ENCODE data around the gene NCF2. TPM values are rescaled to one million over a fixed set of nuclear protein-coding genes. Genes with fewer than 3 reads are reported as not detected.

Gene NCF2
- total and polyA plus RNA-seq, 12 donors = 1.8 to 29.7 (median 4.7) TPM

GRCh38 chr1:183582021-183582713 lies 8.1 kb downstream of the NCF2 start:
- H3K9me3 ChIP-seq = no peaks in the 10 kb centered on the region
- 55 to 72% methylated on average over 12 of the region's 12 CpGs for WGBS, 2 donors
- peaks cover 2 to 96% (median 16%) of the 10 kb centered on the region in 9 donors for H3K4me1 ChIP-seq
- H3K27ac ChIP-seq = peak overlapping the region in 6 of 10 donors; percentile 3 to 84 (median 48)
- peaks cover 0 to 57% (median 0%) of the 10 kb centered on the region in 9 donors for H3K36me3 ChIP-seq
- H3K27me3 ChIP-seq = no peaks in the 10 kb centered on the region
- intact Hi-C loops (cut with DNase I) = no loop called here
- ATAC-seq (peak in 7 of 8 donors; percentile 22 to 63 (median 38)), DNase-seq (peak in 1 of 2 donors; percentile 26)
- TF ChIP-seq, protein P1, sequence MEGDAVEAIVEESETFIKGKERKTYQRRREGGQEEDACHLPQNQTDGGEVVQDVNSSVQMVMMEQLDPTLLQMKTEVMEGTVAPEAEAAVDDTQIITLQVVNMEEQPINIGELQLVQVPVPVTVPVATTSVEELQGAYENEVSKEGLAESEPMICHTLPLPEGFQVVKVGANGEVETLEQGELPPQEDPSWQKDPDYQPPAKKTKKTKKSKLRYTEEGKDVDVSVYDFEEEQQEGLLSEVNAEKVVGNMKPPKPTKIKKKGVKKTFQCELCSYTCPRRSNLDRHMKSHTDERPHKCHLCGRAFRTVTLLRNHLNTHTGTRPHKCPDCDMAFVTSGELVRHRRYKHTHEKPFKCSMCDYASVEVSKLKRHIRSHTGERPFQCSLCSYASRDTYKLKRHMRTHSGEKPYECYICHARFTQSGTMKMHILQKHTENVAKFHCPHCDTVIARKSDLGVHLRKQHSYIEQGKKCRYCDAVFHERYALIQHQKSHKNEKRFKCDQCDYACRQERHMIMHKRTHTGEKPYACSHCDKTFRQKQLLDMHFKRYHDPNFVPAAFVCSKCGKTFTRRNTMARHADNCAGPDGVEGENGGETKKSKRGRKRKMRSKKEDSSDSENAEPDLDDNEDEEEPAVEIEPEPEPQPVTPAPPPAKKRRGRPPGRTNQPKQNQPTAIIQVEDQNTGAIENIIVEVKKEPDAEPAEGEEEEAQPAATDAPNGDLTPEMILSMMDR (IDR thresholded peaks at IDR 0.05) = no peak
- no peak overlapping the region for H3K4me3 ChIP-seq

GRCh38 chr1:183580281-183580682 lies 10.0 kb downstream of the NCF2 start:
- Histone ChIP-seq H3K4me1 (peaks cover 2 to 89% (median 16%) of the 10 kb centered on the region in 9 donors), H3K27me3 (no peaks in the 10 kb centered on the region), H3K27ac (peak overlapping the region in 6 of 10 donors; percentile 13 to 84 (median 58)), H3K4me3 (no peak overlapping the region), H3K36me3 (peaks cover 0 to 57% (median 0%) of the 10 kb centered on the region in 9 donors), H3K9me3 (no peaks in the 10 kb centered on the region)
- intact Hi-C loops (cut with DNase I) = no loop called here
- ATAC-seq = peak; percentile 29 to 71 (median 50)
- peak in 1 of 2 donors; percentile 30 for DNase-seq
- WGBS, 2 donors = 38 to 49% methylated on average over 8 of the region's 8 CpGs
- TF ChIP-seq, protein P1 (IDR thresholded peaks at IDR 0.05) = peak in 6 of 9 donors; percentile 8 to 47 (median 22)

- intact Hi-C loops (cut with DNase I) = no loop called here
- TF ChIP-seq, protein P1 (IDR thresholded peaks at IDR 0.05) = no peak
- ATAC-seq (peak in 4 of 8 donors; percentile 10 to 50 (median 32)), DNase-seq (peak in 1 of 2 donors; percentile 13)
- no peak overlapping the region for H3K4me3 ChIP-seq
- H3K36me3 ChIP-seq = peaks cover 0 to 57% (median 0%) of the 10 kb centered on the region in 9 donors
- no peaks in the 10 kb centered on the region for H3K27me3 ChIP-seq
- H3K27ac ChIP-seq = peak overlapping the region in 8 of 10 donors; percentile 12 to 76 (median 49)
- H3K4me1 ChIP-seq = peaks cover 2 to 74% (median 16%) of the 10 kb centered on the region in 9 donors
- 66 to 74% methylated on average over 2 of the region's 2 CpGs for WGBS, 2 donors
- no peaks in the 10 kb centered on the region for H3K9me3 ChIP-seq
Measured at GRCh38 chr1:183578856-183579255, 11.4 kb downstream of the NCF2 start.

DNA sequence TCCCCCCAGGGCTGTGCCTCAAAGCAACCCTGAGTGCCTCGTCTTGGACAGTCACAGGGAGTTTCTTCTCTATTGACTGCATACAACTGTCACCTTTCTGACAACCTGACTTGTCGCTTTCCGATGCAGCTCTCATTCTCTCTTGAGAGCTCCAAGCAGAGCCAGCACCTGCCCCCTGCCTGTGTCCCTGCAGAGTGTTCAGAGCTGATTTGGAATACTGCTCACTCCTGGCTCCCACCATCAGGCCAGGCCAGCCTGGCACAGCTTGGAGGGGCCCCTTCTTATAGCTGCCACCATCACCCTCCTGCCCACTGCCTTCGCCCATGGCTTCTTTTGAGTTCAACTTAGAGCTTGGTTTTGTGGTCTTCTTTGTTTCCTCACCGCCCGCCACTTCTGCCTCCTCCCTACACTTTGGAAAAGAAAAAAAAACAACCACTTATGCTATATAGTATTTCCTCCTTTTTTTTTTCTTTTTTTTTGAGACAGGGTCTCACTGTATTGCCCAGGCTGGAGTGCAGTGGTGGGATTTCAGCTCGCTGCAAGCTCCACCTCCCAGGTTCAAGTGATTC lies 12.3 kb downstream of the NCF2 start:
- WGBS, 2 donors = 82 to 85% methylated on average over 7 of the region's 7 CpGs
- DNase-seq = no peak

More for the DNA sequence above, 12.3 kb downstream of the NCF2 start:
- intact Hi-C loops (cut with DNase I) = no loop called here
- Histone ChIP-seq H3K4me3 (no peak overlapping the region), H3K36me3 (peaks cover 0 to 66% (median 0%) of the 10 kb centered on the region in 9 donors), H3K4me1 (peaks cover 2 to 66% (median 16%) of the 10 kb centered on the region in 9 donors), H3K27me3 (no peaks in the 10 kb centered on the region), H3K27ac (peak overlapping the region in 9 of 10 donors; percentile 33 to 76 (median 62)), H3K9me3 (no peaks in the 10 kb centered on the region)
- ATAC-seq = no peak
- TF ChIP-seq, protein P1 (IDR thresholded peaks at IDR 0.05) = no peak
